Ovary (tissue), 9 donors: ENCODE results near the gene GRIK4. TPM values are rescaled to one million over a fixed set of nuclear protein-coding genes. Genes with fewer than 3 reads are reported as not detected.

ENCODE experiments used
- DNase-seq, 5 donors: peaks; one replicate each; pipeline ENCODE4 v3.0.0-alpha.2; 2019 to 2020
- H3K27ac ChIP-seq, 2 donors: fragments of 200-600 bp; one replicate each; pipeline versions ENCODE4 v1.5.1 to v1.8.0; 2019 to 2022
- H3K27me3 ChIP-seq: fragments of 200-600 bp; one replicate; pipeline ENCODE4 v1.8.0; 2022
- H3K36me3 ChIP-seq: fragments of 200-600 bp; sonication (generic); one replicate; pipeline ENCODE4 v1.5.1; 2019
- H3K4me1 ChIP-seq: one replicate; pipeline ENCODE4 v1.8.1; 2013; ENCODE audit warnings: mild to moderate bottlenecking, moderate library complexity; ENCODE audit not compliant: insufficient read depth
- H3K4me3 ChIP-seq: fragments of 200-600 bp; sonication (generic); one replicate; pipeline ENCODE4 v1.5.1; 2017
- H3K9me3 ChIP-seq, 2 donors: fragments of 200-600 bp in 1 of 2; sonication (generic) in 1 of 2; one replicate each; pipeline versions ENCODE4 v1.5.1 to v1.8.1; 2013 to 2019; ENCODE audit warnings: mild to moderate bottlenecking in 1 of 2, moderate library complexity in 1 of 2
- CTCF ChIP-seq, 3 donors: fragments of 450-650 bp in 2 of 3; fragments of 200-600 bp in 1 of 3; IDR thresholded peaks; one replicate each; pipeline versions ENCODE4 v1.5.1 to v1.8.0; 2016 to 2022; ENCODE audit warnings: antibody characterized with exemption in 3 of 3, mild to moderate bottlenecking in 1 of 3
- EP300 ChIP-seq: sonication (generic); formaldehyde crosslinking; IDR thresholded peaks from one replicate; pipeline ENCODE4 v1.6.1; 2017; ENCODE audit warnings: antibody characterized with exemption
- POLR2A ChIP-seq: fragments of 450-650 bp; IDR thresholded peaks from one replicate; pipeline ENCODE4 v1.6.1; 2017; ENCODE audit warnings: antibody characterized with exemption, mild to moderate bottlenecking, moderate library complexity
- WGBS, 3 donors: extraction: QIAGEN DNeasy Blood & Tissue Kit in 1 of 3; methylation state at CpG; one replicate each; pipeline versions ENCODE4 v1.1.5 to v1.1.7; 2013 to 2017; 5-methylcytosine and 5-hydroxymethylcytosine counted together
- intact Hi-C, 4 donors: fragments of 100-400 bp; cut with DNase I; formaldehyde crosslinking; loops; one replicate each; pipeline versions ENCODE4 v1.11.0 to v1.15.1; 2022 to 2023
- polyA plus RNA-seq, 2 donors: library from polyadenylated mRNA; stranded (reverse); fragments of 200-250 nt in 1 of 2; fragments of 350-450 nt in 1 of 2; fragmentation: Illumina TruSeq in 1 of 2; extraction: RNeasy Lipid Tissue Mini Kit (QIAGEN cat#74804) in 1 of 2; gene quantifications; one replicate each; pipeline ENCODE4 v1.2.3, GENCODE V29; 2013 to 2014
- total RNA-seq, 7 donors: library from RNA; depleted of rRNA in 2 of 7; stranded (reverse); fragments of >200 nt in 2 of 7; fragmentation: NEBNext Ultra II Directional in 3 of 7; extraction: Animal tissue kit (Norgen Biotek cat#: 25700) in 3 of 7; gene quantifications; one replicate each; pipeline versions ENCODE4 v1.1.0 to v1.2.4, GENCODE V29; 2016 to 2023
- donor health status: DM: no; HTN: no; CAD: no; lungs with moderate emphysema.
- donor health status: DM: no; HTN: no; CAD: no.
- donor health status: Bipolar disorder and iron deficiency.
- donor health status: DM: yes; HTN: yes; CAD: no.
- donor health status: DM: no; HTN: no; CAD: no.
- donor health status: DM: yes; HTN: yes; CAD: no.

GRIK4 gene
- total and polyA plus RNA-seq, 9 donors = 1.3 to 13.4 (median 2.3) TPM

GRCh38 chr11:120642196-120642894, 130.8 kb downstream of the GRIK4 start:
- no peaks in the 10 kb centered on the region for H3K9me3 ChIP-seq
- intact Hi-C loops = no loop called here
- H3K4me3 ChIP-seq = no peak overlapping the region
- DNase-seq = peak in 4 of 5 donors; percentile 37 to 68 (median 46)
- WGBS, 3 donors = 49 to 55% (median 51%) methylated on average over 10 of the region's 10 CpGs
- no peak for TF ChIP-seq EP300
- H3K27me3 ChIP-seq = no peaks in the 10 kb centered on the region
- H3K4me1 ChIP-seq = peaks cover 2% of the 10 kb centered on the region
- H3K27ac ChIP-seq = no peak overlapping the region
- H3K36me3 ChIP-seq = no peaks in the 10 kb centered on the region

GRCh38 chr11:120643284-120643683, 131.7 kb downstream of the GRIK4 start:
- H3K27ac ChIP-seq = no peak overlapping the region
- no peaks in the 10 kb centered on the region for H3K27me3 ChIP-seq
- H3K4me3 ChIP-seq = no peak overlapping the region
- intact Hi-C loops = no loop called here
- DNase-seq = no peak
- 90 to 94% (median 91%) methylated on average over 6 of the region's 6 CpGs for WGBS, 3 donors
- no peaks in the 10 kb centered on the region for H3K36me3 ChIP-seq
- peaks cover 2% of the 10 kb centered on the region for H3K4me1 ChIP-seq
- no peak for TF ChIP-seq CTCF (IDR thresholded peaks at IDR 0.05)
- TF ChIP-seq POLR2A = no peak
- no peak for TF ChIP-seq EP300
- H3K9me3 ChIP-seq = no peaks in the 10 kb centered on the region

- WGBS, 3 donors = 57 to 72% (median 68%) methylated on average over 12 of the region's 12 CpGs
- H3K27ac ChIP-seq = no peak overlapping the region
- intact Hi-C loops = no loop called here
- H3K4me1 ChIP-seq = peaks cover 2% of the 10 kb centered on the region
- H3K9me3 ChIP-seq = no peaks in the 10 kb centered on the region
- no peak for DNase-seq
- H3K27me3 ChIP-seq = no peaks in the 10 kb centered on the region
- TF ChIP-seq CTCF (IDR thresholded peaks at IDR 0.05) (no peak), POLR2A (no peak), EP300 (no peak)
- no peak overlapping the region for H3K4me3 ChIP-seq
- no peaks in the 10 kb centered on the region for H3K36me3 ChIP-seq
Measured at GRCh38 chr11:120645639-120646038, 134.1 kb downstream of the GRIK4 start.

- TF ChIP-seq POLR2A = no peak
- no peaks in the 10 kb centered on the region for H3K27me3 ChIP-seq
- no peak for DNase-seq
- H3K27ac ChIP-seq = no peak overlapping the region
- WGBS, 3 donors = 89 to 100% (median 93%) methylated on average over 3 of the region's 3 CpGs
- no peaks in the 10 kb centered on the region for H3K36me3 ChIP-seq
- no peak overlapping the region for H3K4me3 ChIP-seq
- intact Hi-C loops = no loop called here
- peaks cover 2% of the 10 kb centered on the region for H3K4me1 ChIP-seq
- no peaks in the 10 kb centered on the region for H3K9me3 ChIP-seq
Measured at GRCh38 chr11:120646206-120646605, 134.7 kb downstream of the GRIK4 start.

GRCh38 chr11:120647681-120648080, 136.1 kb downstream of the GRIK4 start:
- TF ChIP-seq POLR2A = no peak
- TF ChIP-seq EP300 = no peak
- no peak for TF ChIP-seq CTCF (IDR thresholded peaks at IDR 0.05)
- Histone ChIP-seq H3K27me3 (no peaks in the 10 kb centered on the region), H3K36me3 (no peaks in the 10 kb centered on the region), H3K4me1 (no peaks in the 10 kb centered on the region), H3K4me3 (no peak overlapping the region), H3K27ac (no peak overlapping the region), H3K9me3 (no peaks in the 10 kb centered on the region)
- intact Hi-C loops = no loop called here
- WGBS, 3 donors = 88 to 90% (median 89%) methylated on average over 12 of the region's 12 CpGs
- no peak for DNase-seq
